ENCODE results near the gene FOS. TPM values are rescaled to one million over a fixed set of nuclear protein-coding genes. Genes with fewer than 3 reads are reported as not detected.

The FOS gene
- total and polyA plus RNA-seq, 12 donors = 47.9 to 393 (median 118) TPM

GRCh38 chr14:75315144-75315543, 36.5 kb downstream of the FOS start:
- TF ChIP-seq CTCF (IDR thresholded peaks at IDR 0.05) (no peak), POLR2A (IDR thresholded peaks at IDR 0.05) (no peak)
- Histone ChIP-seq H3K27ac (peak overlapping the region in 3 of 5 donors; percentile 17 to 70 (median 67)), H3K27me3 (no peaks in the 10 kb centered on the region), H3K4me1 (replicated peaks in 1 of 2) (peaks cover 0 to 13% of the 10 kb centered on the region in 2 donors), H3K36me3 (replicated peaks in 1 of 2) (no peaks in the 10 kb centered on the region), H3K4me3 (no peak overlapping the region), H3K9me3 (replicated peaks in 1 of 3) (no peaks in the 10 kb centered on the region)
- WGBS, 4 donors = 15 to 31% (median 20%) methylated on average over 4 of the region's 4 CpGs
- peak in 6 of 7 donors; percentile 47 to 82 (median 64) for DNase-seq
- intact Hi-C loops (cut with DNase I) = no loop called here

- TF ChIP-seq POLR2A (IDR thresholded peaks at IDR 0.05) = no peak
- TF ChIP-seq CTCF (IDR thresholded peaks at IDR 0.05) = no peak
- intact Hi-C loops (cut with DNase I) = no loop called here
- Histone ChIP-seq H3K9me3 (replicated peaks in 1 of 3) (no peaks in the 10 kb centered on the region), H3K27ac (no peak overlapping the region), H3K4me1 (replicated peaks in 1 of 2) (peaks cover 0 to 6% of the 10 kb centered on the region in 2 donors), H3K4me3 (no peak overlapping the region), H3K36me3 (replicated peaks in 1 of 2) (no peaks in the 10 kb centered on the region), H3K27me3 (no peaks in the 10 kb centered on the region)
- WGBS, 4 donors = 81 to 82% (median 81%) methylated on average over 4 of the region's 4 CpGs
- peak in 1 of 7 donors; percentile 4 for DNase-seq
Observed at GRCh38 chr14:75317148-75317547, 38.5 kb downstream of the FOS start.

- intact Hi-C loops (cut with DNase I) = no loop called here
- DNase-seq = no peak
Observed at GRCh38 chr14:75318353-75318752, 39.7 kb downstream of the FOS start.

GRCh38 chr14:75319021-75319420, 40.4 kb downstream of the FOS start:
- intact Hi-C loops (cut with DNase I) = no loop called here
- Histone ChIP-seq H3K4me1 (replicated peaks in 1 of 2) (peaks cover 0 to 6% of the 10 kb centered on the region in 2 donors), H3K36me3 (replicated peaks in 1 of 2) (no peaks in the 10 kb centered on the region), H3K27me3 (no peaks in the 10 kb centered on the region), H3K27ac (no peak overlapping the region), H3K9me3 (replicated peaks in 1 of 3) (no peaks in the 10 kb centered on the region), H3K4me3 (no peak overlapping the region)
- TF ChIP-seq POLR2A (IDR thresholded peaks at IDR 0.05) (no peak), CTCF (IDR thresholded peaks at IDR 0.05) (no peak)
- 85 to 94% (median 91%) methylated on average over 2 of the region's 2 CpGs for WGBS, 4 donors
- DNase-seq = no peak

More at GRCh38 chr14:75318353-75318752, 39.7 kb downstream of the FOS start:
- no peak for TF ChIP-seq POLR2A (IDR thresholded peaks at IDR 0.05)
- TF ChIP-seq CTCF (IDR thresholded peaks at IDR 0.05) = no peak
- Histone ChIP-seq H3K36me3 (replicated peaks in 1 of 2) (no peaks in the 10 kb centered on the region), H3K27me3 (no peaks in the 10 kb centered on the region), H3K27ac (no peak overlapping the region), H3K9me3 (replicated peaks in 1 of 3) (no peaks in the 10 kb centered on the region), H3K4me1 (replicated peaks in 1 of 2) (peaks cover 0 to 6% of the 10 kb centered on the region in 2 donors), H3K4me3 (no peak overlapping the region)
